OCI-LY7 (cell line): ENCODE data around the gene NAA15.

Source experiments
- EZH2phosphoT487 ChIP-seq: fragments of 200-600 bp; sonication (generic); IDR thresholded peaks from 2 replicates; pipeline ENCODE4 v1.6.1; 2018; ENCODE audit warnings: low read depth, borderline replicate concordance, mild to moderate bottlenecking, mixed run types, antibody characterized with exemption, low read length, moderate library complexity, mixed read lengths
- TF ChIP-seq, protein P1 (sequence below): fragments of 200-600 bp; sonication (generic); conservative IDR thresholded peaks from 2 replicates; pipeline ENCODE4 v1.5.1; 2014; ENCODE audit warnings: mild to moderate bottlenecking, antibody characterized with exemption, low read length, moderate library complexity, mixed read lengths

DNA sequence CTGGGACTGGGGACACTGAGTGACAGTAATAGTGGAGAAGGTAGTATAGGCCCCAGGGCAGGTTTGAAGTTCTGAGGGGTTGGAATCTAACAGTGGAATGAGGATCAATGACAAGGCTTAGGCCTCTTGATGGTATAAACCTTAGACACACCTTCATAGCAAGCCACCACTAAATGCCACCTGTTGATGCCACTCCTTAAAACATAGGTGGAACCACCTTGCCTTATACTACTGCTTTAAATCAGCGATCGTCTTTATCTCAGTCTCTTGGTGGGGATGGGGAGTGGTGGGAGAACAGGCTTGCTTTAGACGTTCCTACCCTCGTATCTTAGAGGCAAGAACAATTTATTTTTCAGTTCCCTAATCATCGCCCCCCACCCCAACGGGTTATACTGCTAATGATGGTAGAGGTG is 153.8 kb downstream of the NAA15 start:
- TF ChIP-seq, protein P1, sequence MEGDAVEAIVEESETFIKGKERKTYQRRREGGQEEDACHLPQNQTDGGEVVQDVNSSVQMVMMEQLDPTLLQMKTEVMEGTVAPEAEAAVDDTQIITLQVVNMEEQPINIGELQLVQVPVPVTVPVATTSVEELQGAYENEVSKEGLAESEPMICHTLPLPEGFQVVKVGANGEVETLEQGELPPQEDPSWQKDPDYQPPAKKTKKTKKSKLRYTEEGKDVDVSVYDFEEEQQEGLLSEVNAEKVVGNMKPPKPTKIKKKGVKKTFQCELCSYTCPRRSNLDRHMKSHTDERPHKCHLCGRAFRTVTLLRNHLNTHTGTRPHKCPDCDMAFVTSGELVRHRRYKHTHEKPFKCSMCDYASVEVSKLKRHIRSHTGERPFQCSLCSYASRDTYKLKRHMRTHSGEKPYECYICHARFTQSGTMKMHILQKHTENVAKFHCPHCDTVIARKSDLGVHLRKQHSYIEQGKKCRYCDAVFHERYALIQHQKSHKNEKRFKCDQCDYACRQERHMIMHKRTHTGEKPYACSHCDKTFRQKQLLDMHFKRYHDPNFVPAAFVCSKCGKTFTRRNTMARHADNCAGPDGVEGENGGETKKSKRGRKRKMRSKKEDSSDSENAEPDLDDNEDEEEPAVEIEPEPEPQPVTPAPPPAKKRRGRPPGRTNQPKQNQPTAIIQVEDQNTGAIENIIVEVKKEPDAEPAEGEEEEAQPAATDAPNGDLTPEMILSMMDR: no peak
- TF ChIP-seq EZH2phosphoT487: no peak
